ENCODE results near the gene MCUB.
A peak's percentile ranks its signal among the peaks of the same experiment; 100 is the strongest.

MCUB gene

DNA sequence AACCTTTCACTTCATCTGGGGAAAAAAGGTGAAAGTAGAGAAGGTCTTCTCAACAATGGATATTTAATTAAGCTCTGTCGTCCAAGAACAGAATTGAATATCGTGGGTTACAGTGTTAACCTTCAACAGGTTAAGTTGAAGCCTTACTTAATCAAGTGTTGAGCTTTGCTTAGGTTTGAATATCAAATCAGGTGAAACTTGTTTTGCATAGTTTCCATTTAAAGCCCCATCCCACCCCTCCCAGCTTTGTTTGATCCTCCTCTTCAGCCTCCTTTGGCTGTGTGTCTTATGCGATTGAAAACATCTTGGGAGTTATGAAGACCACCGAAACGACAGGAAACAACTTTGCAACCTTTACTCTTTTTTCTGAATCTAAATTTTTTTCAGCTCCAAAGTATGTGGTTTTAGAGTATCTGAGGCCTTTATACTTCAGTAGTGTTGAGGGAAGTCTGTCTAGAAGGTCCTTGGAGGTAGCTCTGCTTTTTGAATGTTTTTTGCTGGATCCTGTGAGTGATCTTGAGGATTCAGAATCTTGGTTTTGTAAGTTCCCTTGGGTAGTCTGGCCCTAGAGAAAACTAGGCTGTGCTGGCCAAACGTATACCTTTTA is 39.1 kb downstream of the MCUB start:
- DNase-seq (ENCODE audit: insufficient read length, low spot score) (no peak), FAIRE-seq (no peak)
- TF ChIP-seq POLR2A (IDR thresholded peaks at IDR 0.05; ENCODE audit: low read depth, low read length): no peak

DNA sequence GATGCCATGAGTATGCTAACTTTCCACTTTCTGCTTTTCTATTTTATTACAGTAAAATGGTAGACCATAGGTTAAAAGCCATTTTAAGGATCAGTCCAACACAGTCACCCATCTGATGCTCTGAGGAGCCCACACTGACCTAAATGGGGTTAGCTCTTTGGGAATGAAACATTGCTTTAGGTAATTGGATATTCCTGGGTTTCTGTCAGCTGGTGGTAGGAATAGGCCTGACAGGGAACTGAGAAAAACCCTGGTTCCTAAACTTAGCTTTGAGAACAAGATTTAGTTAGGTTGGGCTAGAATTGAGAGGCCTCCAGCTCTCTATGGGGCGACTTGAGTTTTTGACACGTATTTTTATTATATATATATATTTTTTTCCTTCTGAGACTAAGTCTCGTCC is 40.4 kb downstream of the MCUB start:
- no peak for FAIRE-seq
- no peak for DNase-seq (ENCODE audit: insufficient read length, low spot score)
- TF ChIP-seq POLR2A (IDR thresholded peaks at IDR 0.05; ENCODE audit: low read depth, low read length): no peak

DNA sequence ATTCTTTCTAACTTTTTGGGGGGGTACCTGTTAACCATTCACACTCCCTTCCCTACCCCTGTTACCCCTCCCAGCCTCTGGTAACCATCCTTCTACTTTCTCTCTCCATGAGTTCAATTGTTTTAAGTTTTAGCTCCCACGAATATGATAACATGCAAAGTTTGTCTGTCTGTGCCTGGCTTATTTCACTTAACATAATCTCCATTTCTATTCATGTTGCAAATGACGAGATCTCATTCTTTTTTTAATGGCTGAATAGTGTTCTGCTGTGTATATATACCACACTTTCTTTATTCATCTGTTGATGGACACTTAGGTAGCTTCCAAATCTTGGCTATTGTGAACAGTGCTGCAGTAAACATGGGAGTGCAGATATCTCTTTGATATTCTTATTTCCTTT is 41.3 kb downstream of the MCUB start:
- FAIRE-seq (no peak), DNase-seq (ENCODE audit: insufficient read length, low spot score) (no peak)
- TF ChIP-seq POLR2A (IDR thresholded peaks at IDR 0.05; ENCODE audit: low read depth, low read length): no peak

DNA sequence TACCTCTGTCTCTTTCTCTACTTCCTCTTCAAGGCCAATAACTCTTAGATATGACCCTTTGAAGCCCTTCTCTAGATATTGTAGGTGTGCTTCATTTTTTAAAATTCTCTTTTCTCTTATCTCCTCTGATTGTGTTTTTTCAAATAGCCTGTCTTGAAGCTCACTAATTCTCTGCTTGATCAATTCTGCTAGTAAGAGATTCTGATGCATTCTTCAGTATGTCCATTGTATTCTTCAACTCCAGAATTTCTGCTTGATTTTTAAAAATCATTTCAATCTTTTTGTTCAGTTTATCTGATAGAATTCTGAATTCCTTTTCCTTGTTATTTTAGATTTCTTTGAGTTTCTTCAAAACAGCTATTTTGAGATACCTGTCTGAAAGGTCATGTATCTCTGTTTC is 47.9 kb downstream of the MCUB start:
- DNase-seq (ENCODE audit: insufficient read length, low spot score): no peak
- no peak for FAIRE-seq
- TF ChIP-seq POLR2A (IDR thresholded peaks at IDR 0.05; ENCODE audit: low read depth, low read length): no peak

DNA sequence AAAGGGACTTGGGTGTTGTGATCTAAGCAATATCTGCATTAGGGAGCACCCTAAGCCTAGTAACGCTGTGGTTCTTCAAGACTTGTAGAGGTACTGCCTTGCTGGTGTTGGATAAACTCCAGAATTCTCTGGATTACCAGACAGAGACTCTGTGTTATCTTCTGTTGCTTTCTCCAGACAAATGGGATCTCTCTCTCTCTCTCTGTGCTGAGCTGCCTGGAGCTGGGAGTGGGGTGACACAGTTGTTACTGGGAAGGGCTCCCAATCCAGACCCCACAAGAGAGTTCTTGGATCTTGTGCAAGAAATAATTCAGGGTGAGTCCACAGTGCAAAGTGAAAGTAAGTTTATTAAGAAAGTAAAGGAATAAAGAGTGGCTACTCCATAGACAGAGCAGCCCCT is 48.8 kb downstream of the MCUB start:
- no peak for FAIRE-seq
- DNase-seq (ENCODE audit: insufficient read length, low spot score): no peak
- no peak for TF ChIP-seq POLR2A (IDR thresholded peaks at IDR 0.05; ENCODE audit: low read depth, low read length)

DNA sequence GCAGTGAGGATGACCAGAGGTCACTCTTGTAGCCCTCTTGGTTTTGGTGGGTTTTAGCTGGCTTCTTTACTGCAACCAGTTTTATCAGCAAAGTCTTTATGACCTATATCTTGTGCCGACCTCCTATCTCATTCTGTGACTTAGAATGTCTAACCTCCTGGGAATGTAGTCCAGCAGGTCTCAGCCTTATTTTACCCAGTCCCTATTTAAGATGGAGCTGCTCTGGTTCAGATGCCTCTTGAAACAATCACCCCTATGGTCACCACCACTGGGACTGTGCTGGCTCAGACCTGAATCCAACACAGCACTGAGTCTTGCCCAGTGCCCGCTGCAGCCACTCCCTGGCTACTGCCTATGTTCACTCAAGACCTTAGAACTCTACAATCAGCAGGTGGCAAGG is 49.4 kb downstream of the MCUB start:
- no peak for DNase-seq (ENCODE audit: insufficient read length, low spot score)
- FAIRE-seq: no peak
- no peak for TF ChIP-seq POLR2A (IDR thresholded peaks at IDR 0.05; ENCODE audit: low read depth, low read length)

DNA sequence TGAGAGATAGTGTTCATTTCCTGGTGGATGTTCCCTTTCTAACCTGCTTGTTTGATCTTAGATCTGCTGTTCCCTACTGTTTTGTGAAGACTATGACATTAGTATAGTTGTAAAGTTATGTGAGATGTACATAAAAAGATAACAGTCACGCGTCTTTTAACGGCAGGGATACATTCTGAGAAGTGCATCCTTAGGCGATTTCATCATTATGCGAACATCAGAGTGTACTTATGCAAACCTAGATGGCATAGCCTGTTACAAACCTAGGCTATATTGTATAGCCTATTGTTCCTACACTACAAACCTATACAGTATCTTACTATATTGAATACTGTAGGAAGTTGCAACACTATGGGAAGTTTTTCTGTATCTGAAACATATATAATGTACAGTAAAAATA is 50.4 kb downstream of the MCUB start:
- FAIRE-seq (no peak), DNase-seq (ENCODE audit: insufficient read length, low spot score) (no peak)
- no peak for TF ChIP-seq POLR2A (IDR thresholded peaks at IDR 0.05; ENCODE audit: low read depth, low read length)

DNA sequence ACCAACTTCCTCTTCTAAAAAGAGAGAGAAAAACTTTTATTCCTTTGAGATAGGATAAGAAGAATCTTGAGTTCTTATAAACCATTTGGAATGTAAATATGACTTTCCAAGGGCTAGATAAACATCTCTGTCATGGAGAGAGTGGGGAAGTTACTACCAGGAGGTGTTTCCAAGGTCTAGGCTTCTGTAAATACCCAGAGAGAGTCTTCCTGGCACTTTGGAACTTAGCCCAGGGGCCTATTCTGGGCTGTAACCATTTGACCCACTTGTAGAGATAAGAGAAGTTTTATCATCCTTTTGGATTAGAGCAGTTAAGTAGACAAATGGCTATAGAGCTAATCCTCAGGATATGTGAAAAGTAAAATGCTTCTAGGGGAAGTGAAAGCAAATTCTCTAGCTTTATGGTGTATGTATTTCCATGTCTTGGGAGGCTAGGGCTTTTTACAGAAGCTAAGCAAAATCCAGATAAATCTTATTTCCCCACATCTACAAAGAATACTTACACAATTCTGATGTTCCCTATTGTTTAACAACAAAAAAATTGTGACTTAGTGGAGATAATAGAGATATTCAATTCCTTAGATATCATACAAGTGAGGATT is 51.1 kb downstream of the MCUB start:
- FAIRE-seq: no peak
- no peak for DNase-seq (ENCODE audit: insufficient read length, low spot score)
- TF ChIP-seq POLR2A (IDR thresholded peaks at IDR 0.05; ENCODE audit: low read depth, low read length): no peak

DNA sequence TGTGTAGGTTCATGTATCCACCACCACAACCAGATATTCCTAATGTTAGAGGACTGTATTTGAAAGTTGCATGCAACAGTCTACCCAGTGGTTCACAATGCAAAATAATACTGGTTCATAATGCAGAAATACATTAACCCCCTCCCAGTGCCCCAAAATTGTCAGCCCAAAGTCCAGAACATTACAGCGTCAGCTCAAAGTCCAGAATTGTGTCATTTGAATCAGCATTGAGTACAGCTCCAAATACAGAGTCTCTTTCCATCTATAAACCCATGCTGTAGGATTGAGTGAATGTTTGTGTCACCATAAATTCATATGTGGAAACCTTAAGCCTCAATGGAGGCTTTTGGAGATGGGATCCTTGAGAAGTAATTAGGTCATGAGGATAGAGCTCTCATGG is 54.0 kb downstream of the MCUB start:
- TF ChIP-seq POLR2A (IDR thresholded peaks at IDR 0.05; ENCODE audit: low read depth, low read length): no peak
- FAIRE-seq: no peak

DNA sequence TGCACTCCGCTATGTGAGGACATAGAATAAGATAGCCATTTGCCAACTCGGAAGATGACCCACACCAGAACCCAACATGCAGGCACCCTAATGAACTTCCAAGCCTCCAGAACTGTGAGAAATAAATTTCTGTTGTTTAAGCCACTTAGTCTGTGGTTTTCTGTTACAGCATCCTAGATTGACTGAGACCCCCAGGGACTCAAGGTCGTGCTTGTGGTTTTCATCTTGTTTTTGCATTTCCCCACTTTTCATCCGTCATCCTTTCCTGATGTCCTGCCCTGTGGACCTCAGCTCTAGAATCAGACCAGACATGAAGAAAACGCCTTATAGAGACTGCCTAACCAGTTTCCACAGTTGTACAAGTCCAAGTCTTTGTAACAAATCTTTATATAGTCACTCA is 54.4 kb downstream of the MCUB start:
- FAIRE-seq: no peak
- TF ChIP-seq POLR2A (IDR thresholded peaks at IDR 0.05; ENCODE audit: low read depth, low read length): no peak
- no peak for DNase-seq (ENCODE audit: insufficient read length, low spot score)

More for the DNA sequence above, 54.0 kb downstream of the MCUB start:
- DNase-seq (ENCODE audit: insufficient read length, low spot score): no peak

DNA sequence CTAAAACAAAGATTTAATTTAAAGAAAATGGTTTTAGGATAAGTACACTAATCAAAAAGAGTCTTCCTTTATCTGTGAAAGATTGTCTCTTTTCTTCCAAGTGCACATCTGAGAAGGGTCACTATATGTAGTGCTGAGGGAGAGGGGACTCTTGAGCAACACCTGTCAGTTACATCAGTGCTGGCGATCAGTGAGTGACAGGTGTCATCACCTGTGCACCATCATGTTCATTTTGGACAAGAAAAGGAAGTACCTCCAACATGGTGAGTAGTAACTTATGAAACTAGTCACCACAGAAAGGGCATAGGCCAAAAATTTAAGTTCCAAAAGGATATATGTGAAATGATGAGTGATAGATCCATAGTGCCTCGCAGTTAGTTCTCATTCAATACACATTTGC is 55.7 kb downstream of the MCUB start:
- FAIRE-seq (no peak), DNase-seq (ENCODE audit: insufficient read length, low spot score) (no peak)

DNA sequence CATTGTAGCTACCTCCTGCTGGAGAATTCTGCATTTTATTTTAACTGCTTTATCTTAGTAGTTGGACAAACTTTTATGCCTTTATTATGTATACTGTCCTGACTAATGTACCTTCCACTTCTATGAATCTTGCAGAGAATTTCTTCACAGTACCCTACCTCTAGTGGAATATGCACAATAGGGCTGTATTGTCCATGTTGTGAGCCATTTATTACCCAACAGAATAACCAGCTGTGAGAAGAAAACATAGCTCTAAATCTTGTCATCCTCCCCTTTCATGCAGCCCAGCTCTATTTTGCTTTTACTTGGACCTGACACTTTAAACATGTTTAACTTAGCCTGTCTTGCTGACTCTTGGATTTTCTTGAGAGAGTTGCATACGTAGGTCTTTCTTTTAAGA is 56.2 kb downstream of the MCUB start:
- TF ChIP-seq POLR2A (IDR thresholded peaks at IDR 0.05; ENCODE audit: low read depth, low read length): no peak
- FAIRE-seq: no peak
- no peak for DNase-seq (ENCODE audit: insufficient read length, low spot score)

More for the DNA sequence above, 55.7 kb downstream of the MCUB start:
- no peak for TF ChIP-seq POLR2A (IDR thresholded peaks at IDR 0.05; ENCODE audit: low read depth, low read length)

DNA sequence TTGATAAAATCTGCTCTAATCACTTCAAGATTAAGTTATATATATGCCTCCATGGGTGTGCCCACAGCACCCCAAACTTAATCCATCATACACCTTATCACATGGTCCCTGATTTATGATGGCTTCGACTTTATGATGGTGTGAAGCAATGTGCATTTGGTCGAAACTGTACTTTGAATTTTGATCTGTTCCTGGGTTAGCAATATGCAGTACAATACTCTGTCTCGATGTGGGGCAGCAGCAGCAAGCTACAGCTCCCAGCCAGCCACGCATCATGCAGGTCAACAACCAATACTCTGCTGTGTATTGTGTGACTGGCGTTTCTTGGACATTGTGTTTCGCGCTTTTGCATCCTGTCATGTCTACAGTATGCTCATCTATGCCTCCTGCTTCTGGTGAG is 62.6 kb downstream of the MCUB start:
- no peak for FAIRE-seq
- TF ChIP-seq POLR2A (IDR thresholded peaks at IDR 0.05; ENCODE audit: low read depth, low read length): no peak
- DNase-seq (ENCODE audit: insufficient read length, low spot score): no peak

DNA sequence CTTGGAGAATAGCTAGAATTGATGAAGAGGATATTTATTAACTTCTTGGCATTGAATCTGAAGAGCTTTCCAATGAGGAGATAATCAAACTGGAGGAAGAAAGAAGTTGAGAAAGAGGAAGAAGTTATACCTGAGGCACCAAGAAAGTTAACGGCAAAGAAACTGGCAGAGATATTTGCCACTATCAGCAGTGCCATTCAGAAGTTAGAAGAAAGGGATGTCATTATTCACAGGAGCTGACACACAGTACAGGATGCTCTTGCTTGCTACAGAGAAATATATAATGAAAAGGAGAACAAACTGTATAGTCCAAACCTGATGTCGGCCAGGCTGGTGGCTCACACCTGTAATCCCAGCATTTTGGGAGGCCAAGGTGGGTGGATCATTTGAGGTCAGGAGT is 64.5 kb downstream of the MCUB start:
- FAIRE-seq (peak; percentile 98), DNase-seq (ENCODE audit: insufficient read length, low spot score) (no peak)
- TF ChIP-seq POLR2A (IDR thresholded peaks at IDR 0.05; ENCODE audit: low read depth, low read length): no peak

DNA sequence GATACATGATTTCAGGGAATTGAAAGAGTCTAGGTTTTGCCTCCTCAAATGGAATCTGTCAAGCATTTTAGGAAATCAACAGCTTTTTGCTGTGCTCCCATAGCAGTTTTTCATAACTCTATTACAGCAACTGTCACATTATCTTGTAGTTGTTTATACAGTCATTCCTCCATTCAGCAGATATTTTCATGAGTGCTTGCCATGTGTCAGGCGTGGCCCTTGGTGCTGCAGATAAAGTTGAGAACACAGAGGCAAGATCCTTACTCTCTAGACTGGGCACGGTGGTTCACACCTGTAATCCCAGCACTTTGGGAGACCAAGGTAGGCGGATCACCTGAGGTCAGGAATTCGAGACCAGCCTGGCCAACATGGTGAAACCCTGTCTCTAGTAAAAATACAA is 67.3 kb downstream of the MCUB start:
- TF ChIP-seq POLR2A (IDR thresholded peaks at IDR 0.05; ENCODE audit: low read depth, low read length): no peak
- FAIRE-seq (no peak), DNase-seq (ENCODE audit: insufficient read length, low spot score) (no peak)

DNA sequence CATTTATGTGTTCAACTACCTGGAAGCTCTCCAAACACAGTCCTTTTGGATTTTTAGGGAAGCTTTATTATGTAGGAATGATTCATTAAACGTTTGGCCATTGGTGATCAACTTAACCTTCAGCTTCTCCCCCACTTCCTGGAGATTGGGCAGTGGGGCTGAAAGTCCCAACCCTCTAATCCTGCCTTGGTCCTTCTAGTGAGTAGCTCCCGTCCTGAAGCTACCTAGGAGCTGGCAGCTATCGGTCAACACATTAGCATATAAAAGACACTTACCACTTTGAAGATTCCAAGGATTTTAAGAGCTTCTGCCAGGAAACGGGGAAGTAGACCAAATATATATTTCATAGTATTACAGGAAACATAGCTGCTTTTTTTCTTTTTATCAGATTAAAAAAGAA is 69.7 kb downstream of the MCUB start:
- FAIRE-seq: no peak

More for the DNA sequence above, 69.7 kb downstream of the MCUB start:
- no peak for TF ChIP-seq POLR2A (IDR thresholded peaks at IDR 0.05; ENCODE audit: low read depth, low read length)
- no peak for DNase-seq (ENCODE audit: insufficient read length, low spot score)

All from H54 (cell line).